BLaER1 (cell line): ENCODE results near the gene FAM167B.

Experiments
- H3K27ac ChIP-seq: shearing (Covaris generic); formaldehyde crosslinking; 2 replicates; pipeline ENCODE4 v1.8.1; 2022
- H3K27me3 ChIP-seq: shearing (Covaris generic); formaldehyde crosslinking; 2 replicates; pipeline ENCODE4 v1.8.1; 2022
- H3K36me3 ChIP-seq: shearing (Covaris generic); formaldehyde crosslinking; 2 replicates; pipeline ENCODE4 v1.8.1; 2022
- H3K4me1 ChIP-seq: shearing (Covaris generic); formaldehyde crosslinking; 2 replicates; pipeline ENCODE4 v1.8.1; 2022
- H3K4me2 ChIP-seq: shearing (Covaris generic); formaldehyde crosslinking; 2 replicates; pipeline ENCODE4 v1.8.1; 2022
- H3K4me3 ChIP-seq: shearing (Covaris generic); formaldehyde crosslinking; 2 replicates; pipeline ENCODE4 v1.8.1; 2022
- H3K9ac ChIP-seq: shearing (Covaris generic); formaldehyde crosslinking; 2 replicates; pipeline ENCODE4 v1.8.1; 2022
- H3K9me3 ChIP-seq: shearing (Covaris generic); formaldehyde crosslinking; 2 replicates; pipeline ENCODE4 v1.8.1; 2022
- H4K20me1 ChIP-seq: shearing (Covaris generic); formaldehyde crosslinking; 2 replicates; pipeline ENCODE4 v1.8.1; 2022
- Cebpa-rat ChIP-seq: shearing (Covaris generic); IDR thresholded peaks from 2 replicates; pipeline ENCODE4 v1.8.1; 2022

FAM167B gene

DNA sequence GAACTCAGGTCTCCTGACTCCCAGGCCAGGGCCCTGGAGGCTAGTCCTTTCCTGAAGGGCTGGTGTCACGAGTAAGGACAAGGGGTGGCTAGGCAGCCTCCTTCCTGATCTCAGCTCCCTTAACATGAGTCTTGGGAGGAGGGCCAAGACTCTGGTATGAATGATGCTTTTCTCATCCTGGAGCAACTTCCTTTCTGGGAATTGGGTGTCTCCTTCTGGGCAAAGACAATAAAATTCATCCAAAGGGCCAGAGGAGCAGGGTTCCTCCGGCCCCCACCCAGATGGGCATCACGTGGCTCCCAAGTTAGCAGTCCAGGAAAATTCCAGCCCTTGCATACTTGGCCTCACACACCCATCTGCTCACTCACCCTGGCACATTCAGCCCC lies at the start of gene FAM167B:
Gene FAM167B, plus strand, starts transcription at position 335 of the 386 bp plus-strand sequence. CDS start 200 bp downstream, outside the sequence.
- H3K4me1 ChIP-seq, result peaks cover 81% of the 10 kb centered on the region
- no peaks in the 10 kb centered on the region for H3K27me3 ChIP-seq
- no peak within 1 kb of the TSS; the same call in 1 of the 2 replicates for H3K9ac ChIP-seq
- H3K9me3 ChIP-seq, result no peaks in the 10 kb centered on the region
- peak within 1 kb of the TSS; percentile 97 for H3K27ac ChIP-seq
- H3K36me3 ChIP-seq, result no peaks in the 10 kb centered on the region
- no peaks in the 10 kb centered on the region for H4K20me1 ChIP-seq
- no peak for TF ChIP-seq Cebpa-rat
- H3K4me2 ChIP-seq, result peak within 1 kb of the TSS; percentile 98
- H3K4me3 ChIP-seq, result no peak within 1 kb of the TSS

DNA sequence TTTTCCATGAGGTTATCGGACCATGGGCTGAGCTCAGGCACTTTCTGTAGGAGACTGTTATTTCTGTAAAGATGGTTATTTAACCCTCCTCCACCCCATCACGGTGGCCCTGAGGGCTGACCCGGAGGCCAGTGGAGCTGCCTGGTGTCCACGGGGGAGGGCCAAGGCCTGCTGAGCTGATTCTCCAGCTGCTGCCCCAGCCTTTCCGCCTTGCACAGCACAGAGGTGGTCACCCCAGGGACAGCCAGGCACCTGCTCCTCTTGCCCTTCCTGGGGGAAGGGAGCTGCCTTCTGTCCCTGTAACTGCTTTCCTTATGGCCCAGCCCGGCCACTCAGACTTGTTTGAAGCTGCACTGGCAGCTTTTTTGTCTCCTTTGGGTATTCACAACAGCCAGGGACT lies 49.2 kb upstream of the FAM167B start:
- TF ChIP-seq Cebpa-rat, result no peak
- Histone ChIP-seq H3K9me3 (no peaks in the 10 kb centered on the region), H3K4me1 (peaks cover 55% of the 10 kb centered on the region), H3K27ac (no peak overlapping the region; the same call in 1 of the 2 replicates), H3K4me3 (no peak overlapping the region), H4K20me1 (peaks cover 47% of the 10 kb centered on the region), H3K9ac (no peak overlapping the region), H3K36me3 (peaks cover 60% of the 10 kb centered on the region), H3K4me2 (no peak overlapping the region), H3K27me3 (no peaks in the 10 kb centered on the region)

DNA sequence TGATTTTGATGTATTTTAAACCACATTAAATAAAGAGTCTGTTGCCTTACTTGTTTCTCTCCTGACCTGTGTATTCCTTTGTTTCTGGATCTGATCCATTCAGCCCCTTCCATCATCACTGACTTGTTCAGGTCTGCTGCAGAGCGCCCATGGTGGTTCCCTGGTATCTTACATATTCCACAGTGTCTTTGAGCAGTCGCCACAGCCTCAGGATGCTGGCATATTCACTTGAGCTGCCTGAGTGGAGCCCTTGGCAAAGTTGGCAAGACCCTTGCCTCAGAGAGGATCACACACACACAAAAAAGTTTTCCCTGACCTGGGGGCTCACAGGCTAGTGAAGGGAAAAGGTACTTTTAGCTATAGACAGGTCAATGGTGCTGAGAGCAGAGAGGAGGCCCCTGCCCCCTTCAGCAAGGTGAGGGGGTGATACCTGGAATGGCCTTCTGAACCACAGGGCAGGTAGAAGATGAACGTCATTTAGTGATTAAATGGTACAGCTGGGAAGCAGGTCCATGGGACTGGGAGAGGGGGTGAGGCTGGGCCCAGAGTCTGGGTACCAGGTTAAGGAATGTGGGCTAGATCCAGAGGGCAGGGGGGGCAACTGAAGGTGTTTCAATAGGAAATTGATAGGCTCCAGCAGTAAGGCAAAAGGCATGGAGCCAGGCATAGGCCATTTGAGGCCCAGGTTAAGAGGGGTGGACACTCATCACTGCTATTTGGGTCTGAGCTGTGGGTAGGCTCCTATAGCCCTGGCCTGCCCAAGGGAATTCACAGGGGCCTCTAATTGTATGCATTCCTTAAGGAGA lies 48.6 kb upstream of the FAM167B start:
- no peak overlapping the region for H3K9ac ChIP-seq
- H3K27ac ChIP-seq, result no peak overlapping the region; the same call in 1 of the 2 replicates

DNA sequence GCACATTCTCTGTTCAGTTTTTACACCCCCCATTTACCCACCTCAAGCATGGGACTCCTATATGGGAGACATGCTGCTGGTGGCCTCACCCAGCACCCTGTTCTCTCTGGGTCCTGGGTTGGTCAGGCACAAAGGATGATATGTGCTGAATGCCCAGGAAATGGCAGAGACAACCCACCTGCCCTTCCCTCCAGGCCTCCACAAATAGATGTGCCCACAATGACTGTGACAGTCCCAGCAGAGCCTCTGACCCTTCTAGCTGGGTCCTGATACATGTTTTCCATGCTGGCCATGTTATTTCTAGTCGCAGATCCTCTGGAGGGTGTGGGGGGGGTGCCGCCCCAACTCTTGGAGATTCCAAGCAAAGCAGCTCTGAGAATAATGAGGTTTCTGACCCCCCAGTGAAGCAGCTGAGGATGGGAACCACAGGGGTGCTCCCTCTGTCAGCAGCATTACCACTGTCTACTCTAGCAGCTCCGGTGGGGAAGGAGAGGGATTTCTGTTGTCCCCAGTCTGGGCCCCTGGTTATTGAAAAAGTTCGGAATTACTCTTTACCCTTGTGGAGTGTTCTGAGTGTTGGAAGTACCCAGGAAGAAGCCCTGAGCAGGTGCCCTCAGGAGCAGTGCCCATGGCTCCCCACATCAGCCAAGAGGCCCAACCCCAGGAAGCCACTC lies 47.8 kb upstream of the FAM167B start:
- H3K4me2 ChIP-seq, result peak overlapping the region; percentile 94

More for the DNA sequence above, 48.6 kb upstream of the FAM167B start:
- H3K4me2 ChIP-seq, result 0 out of 2 replicates have a peak overlapping the region, but pooled peaks have one; percentile 94
- H4K20me1 ChIP-seq, result peaks cover 47% of the 10 kb centered on the region
- peaks cover 58% of the 10 kb centered on the region for H3K4me1 ChIP-seq
- H3K27me3 ChIP-seq, result no peaks in the 10 kb centered on the region
- H3K4me3 ChIP-seq, result no peak overlapping the region
- no peaks in the 10 kb centered on the region for H3K9me3 ChIP-seq
- TF ChIP-seq Cebpa-rat, result no peak
- peaks cover 54% of the 10 kb centered on the region for H3K36me3 ChIP-seq

DNA sequence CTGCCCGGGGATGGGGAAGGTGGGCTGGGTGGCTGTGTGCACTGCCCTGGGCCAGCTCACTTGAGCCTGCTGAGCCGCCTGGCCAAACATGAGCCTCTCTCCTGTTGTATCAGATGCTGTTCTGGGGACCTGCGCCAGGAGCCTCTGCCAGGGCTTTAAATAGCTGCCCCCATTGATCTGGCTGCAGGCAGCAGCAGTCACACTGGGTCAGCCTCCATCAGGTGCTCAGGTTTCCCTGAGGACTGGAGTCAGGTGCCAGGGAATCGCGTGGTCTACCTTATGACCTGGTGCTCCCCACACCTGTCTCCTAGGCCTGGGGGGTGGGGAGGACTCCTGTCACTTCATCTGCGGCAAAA lies 47.3 kb upstream of the FAM167B start:
- Histone ChIP-seq H3K4me3 (peak overlapping the region; percentile 78; the same call in 1 of the 2 replicates), H4K20me1 (peaks cover 34% of the 10 kb centered on the region), H3K4me2 (peak overlapping the region; percentile 94), H3K4me1 (peaks cover 56% of the 10 kb centered on the region), H3K9me3 (no peaks in the 10 kb centered on the region), H3K27me3 (no peaks in the 10 kb centered on the region), H3K36me3 (peaks cover 49% of the 10 kb centered on the region), H3K27ac (no peak overlapping the region), H3K9ac (peak overlapping the region; percentile 77; the same call in 1 of the 2 replicates)
- TF ChIP-seq Cebpa-rat, result no peak

More for the DNA sequence above, 47.8 kb upstream of the FAM167B start:
- no peak overlapping the region for H3K4me3 ChIP-seq
- TF ChIP-seq Cebpa-rat, result no peak
- H3K4me1 ChIP-seq, result peaks cover 58% of the 10 kb centered on the region
- no peaks in the 10 kb centered on the region for H3K27me3 ChIP-seq
- no peaks in the 10 kb centered on the region for H3K9me3 ChIP-seq
- H4K20me1 ChIP-seq, result peaks cover 39% of the 10 kb centered on the region
- peaks cover 54% of the 10 kb centered on the region for H3K36me3 ChIP-seq
- H3K9ac ChIP-seq, result no peak overlapping the region
- H3K27ac ChIP-seq, result no peak overlapping the region

DNA sequence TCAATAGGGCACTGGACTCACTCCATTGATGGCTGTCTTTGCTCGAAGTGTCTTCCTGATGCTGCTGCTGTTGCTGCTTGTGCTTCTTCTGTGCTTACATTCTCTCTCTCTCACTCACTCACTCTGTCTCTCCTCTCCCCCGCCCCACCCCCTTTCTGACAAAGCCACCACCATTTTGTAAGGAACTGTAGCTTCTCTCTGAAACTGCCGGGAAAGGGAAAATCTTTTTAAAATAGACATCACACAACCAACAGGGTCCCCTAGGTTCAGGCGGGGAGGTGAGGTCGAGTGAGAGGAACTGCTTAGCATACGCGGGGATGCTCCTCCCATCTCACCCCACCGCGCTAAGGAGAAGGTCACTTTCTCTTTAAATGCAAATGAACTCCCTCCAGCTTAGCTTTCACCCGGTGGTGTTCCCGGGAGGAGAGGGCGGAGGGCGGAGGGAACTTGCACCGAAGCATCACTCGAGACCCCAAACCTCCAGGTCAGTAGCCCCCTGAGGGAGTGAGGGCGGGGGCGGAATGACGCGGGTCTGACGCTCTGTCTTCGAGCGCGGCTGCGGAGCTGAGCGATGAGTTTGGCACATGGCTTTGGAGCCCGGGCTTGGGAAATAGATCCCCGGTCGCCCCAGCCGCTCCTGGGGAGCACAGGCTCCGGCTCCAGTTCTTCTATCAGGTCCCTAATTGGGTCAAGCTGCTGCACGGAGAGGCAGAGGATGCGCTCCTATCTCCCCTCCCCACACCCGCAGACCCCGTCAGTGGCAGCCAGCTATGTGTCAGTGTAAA lies 46.6 kb upstream of the FAM167B start, which contains the start of gene CCDC28B:
Gene CCDC28B, plus strand, starts transcription at position 370 of the 785 bp plus-strand sequence. CDS start 1,341 bp downstream, outside the sequence.
- peak within 1 kb of the TSS; percentile 94 for H3K4me2 ChIP-seq
- H3K9me3 ChIP-seq, result no peaks in the 10 kb centered on the region
- H4K20me1 ChIP-seq, result peaks cover 27% of the 10 kb centered on the region
- H3K27me3 ChIP-seq, result no peaks in the 10 kb centered on the region
- H3K27ac ChIP-seq, result peak within 1 kb of the TSS; percentile 48
- H3K36me3 ChIP-seq, result peaks cover 42% of the 10 kb centered on the region
- peaks cover 54% of the 10 kb centered on the region for H3K4me1 ChIP-seq
- no peak for TF ChIP-seq Cebpa-rat
- H3K4me3 ChIP-seq, result peak within 1 kb of the TSS; percentile 78
- peak within 1 kb of the TSS; percentile 77 for H3K9ac ChIP-seq

DNA sequence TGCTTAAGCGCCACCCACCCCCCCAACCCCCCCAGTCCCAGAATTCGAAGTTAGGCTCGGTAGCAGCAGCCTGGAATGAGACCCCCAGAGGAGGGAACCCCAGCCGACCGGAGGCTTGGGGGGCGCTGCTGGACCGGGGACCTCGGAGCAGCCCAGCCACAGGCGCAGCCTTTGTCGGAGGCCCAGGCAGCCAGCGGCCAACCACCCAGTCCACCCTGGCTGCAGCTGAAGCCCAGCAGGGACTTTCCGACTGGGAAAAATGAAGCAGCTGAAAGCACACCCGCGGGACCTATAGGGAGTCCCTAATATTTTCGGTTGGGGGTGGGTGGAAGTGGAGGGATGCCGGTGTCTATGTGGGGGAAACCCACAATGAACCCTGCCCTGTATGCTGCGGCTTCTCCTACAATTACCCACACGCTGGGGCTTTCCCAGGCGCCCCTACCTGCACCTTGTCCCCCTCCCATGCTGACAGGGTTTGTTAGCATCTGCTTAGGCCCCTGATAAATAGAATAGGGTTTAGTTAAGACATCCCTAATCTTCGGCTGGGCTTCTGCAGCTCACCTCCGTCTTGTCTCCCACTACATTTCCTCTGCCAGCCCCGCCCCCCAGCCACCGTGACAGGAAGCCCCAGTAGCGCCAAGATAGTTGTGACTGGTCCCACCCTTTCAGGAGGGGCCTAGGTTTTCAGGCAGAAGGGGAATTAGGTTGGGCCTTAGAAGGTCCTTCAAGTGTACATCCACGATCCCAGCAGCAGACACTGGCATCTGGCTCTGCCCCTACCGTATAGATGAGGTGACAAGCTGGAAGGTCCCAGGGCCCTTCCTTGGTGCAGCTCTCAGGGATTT lies 45.8 kb upstream of the FAM167B start:
- H3K9ac ChIP-seq, result peak overlapping the region; percentile 77
- H3K4me1 ChIP-seq, result peaks cover 52% of the 10 kb centered on the region
- H3K4me3 ChIP-seq, result peak overlapping the region; percentile 78
- TF ChIP-seq Cebpa-rat, result no peak
- no peaks in the 10 kb centered on the region for H3K9me3 ChIP-seq
- peaks cover 19% of the 10 kb centered on the region for H4K20me1 ChIP-seq
- H3K27ac ChIP-seq, result peak overlapping the region; percentile 69
- peaks cover 33% of the 10 kb centered on the region for H3K36me3 ChIP-seq
- H3K4me2 ChIP-seq, result peak overlapping the region; percentile 94
- no peaks in the 10 kb centered on the region for H3K27me3 ChIP-seq

DNA sequence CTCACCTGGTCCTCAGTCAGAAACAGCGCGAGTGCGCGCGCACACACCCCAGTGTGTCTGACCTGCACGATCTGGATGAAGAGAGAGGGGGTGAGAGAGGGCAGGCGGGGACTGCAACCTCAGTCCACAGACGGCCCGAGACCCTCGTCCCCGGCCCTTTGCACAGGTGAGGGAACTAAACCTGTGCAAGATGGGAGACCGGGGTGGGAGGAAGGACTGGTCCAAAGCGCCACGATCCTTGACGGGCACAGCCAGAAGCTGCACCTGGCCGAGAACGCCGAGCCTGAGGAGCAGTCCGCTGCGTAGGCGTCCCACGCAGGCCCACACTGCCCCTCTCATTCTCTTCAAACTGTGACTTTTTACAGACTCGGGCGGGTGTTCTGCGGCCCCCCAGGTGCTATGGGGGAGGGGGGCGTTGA lies 42.1 kb upstream of the FAM167B start:
- Histone ChIP-seq H3K27me3 (no peaks in the 10 kb centered on the region), H3K27ac (no peak overlapping the region), H3K4me1 (peaks cover 58% of the 10 kb centered on the region), H3K9me3 (no peaks in the 10 kb centered on the region), H3K36me3 (peaks cover 22% of the 10 kb centered on the region; the same call in 1 of the 2 replicates), H3K4me3 (peak overlapping the region; percentile 88), H3K9ac (peak overlapping the region; percentile 89), H3K4me2 (peak overlapping the region; percentile 99), H4K20me1 (no peaks in the 10 kb centered on the region)
- TF ChIP-seq Cebpa-rat, result no peak
